GM18868 (cell line): ENCODE measurements around the gene SCP2.

Experiments used
- ATAC-seq: cut with Tn5 transposase; IDR thresholded peaks from one replicate; pipeline ENCODE4 v1.9.1; 2021; ENCODE audit warnings: mild to moderate bottlenecking, moderate library complexity; ENCODE audit not compliant: unreplicated experiment

The SCP2 gene

DNA sequence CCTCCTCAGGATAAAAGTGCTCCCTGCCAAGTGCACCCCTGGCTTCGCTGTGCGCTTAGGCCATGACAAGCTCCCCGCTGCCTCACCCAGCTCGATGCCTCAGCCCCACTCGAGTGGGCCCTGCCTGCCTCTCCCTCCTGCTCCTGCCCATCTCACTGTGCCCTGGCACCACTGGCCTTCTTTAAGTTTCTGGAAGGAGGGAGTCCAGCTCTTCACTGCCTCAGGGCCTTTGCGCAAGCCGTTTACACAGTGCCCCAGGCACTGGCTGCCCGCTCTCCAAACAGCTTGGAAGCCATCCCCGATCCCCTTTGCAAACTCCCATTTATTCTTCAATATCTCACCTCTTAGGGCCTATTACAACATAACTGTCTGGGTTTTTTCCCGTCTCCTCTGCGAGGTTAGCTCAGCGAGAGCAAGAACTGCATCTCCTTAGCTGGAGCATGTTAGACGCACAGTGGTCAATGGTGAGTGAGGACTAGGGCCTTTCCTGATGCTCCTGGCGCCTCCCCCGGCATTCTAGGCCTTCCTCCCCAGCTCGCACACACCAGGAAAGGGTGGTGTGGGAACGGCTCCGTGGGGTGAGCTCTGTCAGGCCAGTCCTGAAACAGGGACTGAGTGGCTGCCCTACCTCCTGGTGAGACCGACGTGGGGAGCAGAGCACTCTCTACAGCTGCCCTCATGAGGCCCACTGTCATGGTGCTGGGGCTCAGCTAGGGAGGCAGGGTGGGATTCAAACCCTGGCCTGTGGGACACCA, 166.9 kb downstream of the SCP2 start:
- ATAC-seq, result no peak

DNA sequence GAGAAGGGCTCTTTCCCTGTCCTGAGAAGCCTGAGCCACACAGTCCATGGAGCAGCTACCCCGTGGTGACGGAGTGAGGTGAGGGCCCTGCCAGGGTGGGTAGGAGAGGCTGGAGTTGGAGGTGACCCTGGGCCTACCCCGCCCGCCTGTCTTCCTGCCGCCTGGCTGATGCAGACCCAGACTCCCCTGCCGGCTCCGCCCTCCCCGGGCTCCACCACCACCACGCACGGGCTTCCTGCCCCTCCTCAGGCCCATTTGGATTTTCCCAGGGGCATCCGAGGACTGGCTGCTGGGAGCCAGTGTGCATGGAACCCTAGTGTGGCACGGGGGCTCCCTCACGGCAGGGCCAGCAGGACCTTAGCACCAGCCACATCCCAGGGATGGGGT, 167.4 kb downstream of the SCP2 start:
- ATAC-seq, result no peak
